ENCODE data around the gene WASF3.

GRCh38 chr13:26727633-26728032 is 170.2 kb downstream of the WASF3 start:
- TF ChIP-seq CTCF (IDR thresholded peaks at IDR 0.05; ENCODE audit: low read depth, low read length): no peak
- TF ChIP-seq EZH2phosphoT487 (IDR thresholded peaks at IDR 0.05; ENCODE audit: low read depth): no peak
